ENCODE results near the gene UBA3. TPM values are rescaled to one million over a fixed set of nuclear protein-coding genes. Genes with fewer than 3 reads are reported as not detected.
A peak's percentile ranks its signal among the peaks of the same experiment; 100 is the strongest.

UBA3 gene
- total RNA-seq, 1 donor from 2014 or later = 144 TPM

DNA sequence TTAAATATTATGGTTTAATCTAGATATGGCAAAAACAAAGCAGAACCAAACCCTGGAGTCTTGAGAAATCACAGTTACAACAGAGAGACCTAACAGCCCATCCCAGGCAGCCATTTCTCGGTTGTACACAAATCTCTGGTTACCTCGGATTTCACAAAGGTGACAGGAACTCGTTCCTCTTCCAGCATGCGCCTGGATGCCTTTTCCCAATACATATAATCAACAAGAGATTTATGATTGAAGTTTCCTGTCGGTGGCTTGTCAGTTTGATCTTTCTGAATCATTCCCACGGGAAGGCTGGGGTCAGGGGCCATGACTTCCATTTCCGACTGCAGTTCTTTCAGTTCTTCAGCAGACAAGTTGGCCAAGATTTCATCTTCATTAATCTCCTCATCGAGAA, 41.8 kb upstream of the UBA3 start:
- no peaks in the 10 kb centered on the region for H3K4me1 ChIP-seq
- H3K27me3 ChIP-seq = no peaks in the 10 kb centered on the region
- no peak overlapping the region for H3K9ac ChIP-seq
- peaks cover 7% of the 10 kb centered on the region for H3K4me1 Mint-ChIP-seq
- H3K27ac Mint-ChIP-seq = no peak overlapping the region
- no peaks in the 10 kb centered on the region for H3K36me3 ChIP-seq
- no peaks in the 10 kb centered on the region for H3K36me3 Mint-ChIP-seq
- H3K4me3 ChIP-seq = no peak overlapping the region
- no peak for DNase-seq (ENCODE audit: low spot score)
- H4K20me1 ChIP-seq (ENCODE audit: low read depth) = no peaks in the 10 kb centered on the region
- no peak overlapping the region for H3K27ac ChIP-seq
- H3K27me3 Mint-ChIP-seq (ENCODE audit: insufficient read depth, low read depth) = no peaks in the 10 kb centered on the region
- no peaks in the 10 kb centered on the region for H3K79me2 ChIP-seq (ENCODE audit: low read depth)
- no peaks in the 10 kb centered on the region for H3F3A ChIP-seq (ENCODE audit: low read depth)
- H3K9me3 Mint-ChIP-seq = no peaks in the 10 kb centered on the region
- H3K4me3 Mint-ChIP-seq = no peak overlapping the region
- H3K9me3 ChIP-seq (ENCODE audit: low read depth) = no peaks in the 10 kb centered on the region
- H2AFZ ChIP-seq (replicated peaks) = peak overlapping the region; percentile 11
- no peak overlapping the region for H3K4me2 ChIP-seq
- TF ChIP-seq, protein P1, sequence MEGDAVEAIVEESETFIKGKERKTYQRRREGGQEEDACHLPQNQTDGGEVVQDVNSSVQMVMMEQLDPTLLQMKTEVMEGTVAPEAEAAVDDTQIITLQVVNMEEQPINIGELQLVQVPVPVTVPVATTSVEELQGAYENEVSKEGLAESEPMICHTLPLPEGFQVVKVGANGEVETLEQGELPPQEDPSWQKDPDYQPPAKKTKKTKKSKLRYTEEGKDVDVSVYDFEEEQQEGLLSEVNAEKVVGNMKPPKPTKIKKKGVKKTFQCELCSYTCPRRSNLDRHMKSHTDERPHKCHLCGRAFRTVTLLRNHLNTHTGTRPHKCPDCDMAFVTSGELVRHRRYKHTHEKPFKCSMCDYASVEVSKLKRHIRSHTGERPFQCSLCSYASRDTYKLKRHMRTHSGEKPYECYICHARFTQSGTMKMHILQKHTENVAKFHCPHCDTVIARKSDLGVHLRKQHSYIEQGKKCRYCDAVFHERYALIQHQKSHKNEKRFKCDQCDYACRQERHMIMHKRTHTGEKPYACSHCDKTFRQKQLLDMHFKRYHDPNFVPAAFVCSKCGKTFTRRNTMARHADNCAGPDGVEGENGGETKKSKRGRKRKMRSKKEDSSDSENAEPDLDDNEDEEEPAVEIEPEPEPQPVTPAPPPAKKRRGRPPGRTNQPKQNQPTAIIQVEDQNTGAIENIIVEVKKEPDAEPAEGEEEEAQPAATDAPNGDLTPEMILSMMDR (IDR thresholded peaks at IDR 0.05) = no peak
- no peak for TF ChIP-seq EZH2phosphoT487 (IDR thresholded peaks at IDR 0.05)
- no peak for TF ChIP-seq EZH2 (IDR thresholded peaks at IDR 0.05)

DNA sequence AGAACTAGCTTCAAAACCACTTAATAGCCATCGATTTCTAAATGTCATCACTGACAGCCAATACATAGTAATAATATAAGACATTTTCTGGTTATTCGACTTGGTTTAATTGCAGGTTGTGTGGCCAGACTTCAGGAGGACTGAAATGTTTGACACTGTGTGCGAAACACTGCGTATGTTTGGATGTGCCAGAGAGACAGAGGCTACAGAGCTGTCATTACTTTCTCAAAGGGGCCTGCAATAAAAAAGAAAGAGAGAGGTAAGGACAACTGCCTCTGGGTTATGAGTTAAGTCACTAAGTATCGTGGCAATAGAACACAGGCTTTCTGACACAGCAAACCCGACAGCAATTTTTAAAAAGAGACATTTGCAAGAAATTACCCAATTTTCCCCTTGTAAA, 41.3 kb upstream of the UBA3 start:
- Histone ChIP-seq H3K4me3 (no peak overlapping the region), H4K20me1 (ENCODE audit: low read depth) (no peaks in the 10 kb centered on the region), H2AFZ (replicated peaks) (peak overlapping the region; percentile 11), H3K9ac (no peak overlapping the region), H3K4me2 (no peak overlapping the region), H3K36me3 (no peaks in the 10 kb centered on the region), H3K27me3 (no peaks in the 10 kb centered on the region), H3K9me3 (ENCODE audit: low read depth) (no peaks in the 10 kb centered on the region), H3F3A (ENCODE audit: low read depth) (no peaks in the 10 kb centered on the region), H3K27ac (no peak overlapping the region), H3K79me2 (ENCODE audit: low read depth) (no peaks in the 10 kb centered on the region), H3K4me1 (no peaks in the 10 kb centered on the region)
- peaks cover 7% of the 10 kb centered on the region for H3K4me1 Mint-ChIP-seq
- TF ChIP-seq EZH2 (IDR thresholded peaks at IDR 0.05) (no peak), EZH2phosphoT487 (IDR thresholded peaks at IDR 0.05) (no peak)
- TF ChIP-seq, protein P1 (IDR thresholded peaks at IDR 0.05) = no peak
- no peaks in the 10 kb centered on the region for H3K36me3 Mint-ChIP-seq
- no peak overlapping the region for H3K27ac Mint-ChIP-seq
- no peaks in the 10 kb centered on the region for H3K9me3 Mint-ChIP-seq
- DNase-seq (ENCODE audit: low spot score) = no peak
- H3K27me3 Mint-ChIP-seq (ENCODE audit: insufficient read depth, low read depth) = no peaks in the 10 kb centered on the region
- no peak overlapping the region for H3K4me3 Mint-ChIP-seq

DNA sequence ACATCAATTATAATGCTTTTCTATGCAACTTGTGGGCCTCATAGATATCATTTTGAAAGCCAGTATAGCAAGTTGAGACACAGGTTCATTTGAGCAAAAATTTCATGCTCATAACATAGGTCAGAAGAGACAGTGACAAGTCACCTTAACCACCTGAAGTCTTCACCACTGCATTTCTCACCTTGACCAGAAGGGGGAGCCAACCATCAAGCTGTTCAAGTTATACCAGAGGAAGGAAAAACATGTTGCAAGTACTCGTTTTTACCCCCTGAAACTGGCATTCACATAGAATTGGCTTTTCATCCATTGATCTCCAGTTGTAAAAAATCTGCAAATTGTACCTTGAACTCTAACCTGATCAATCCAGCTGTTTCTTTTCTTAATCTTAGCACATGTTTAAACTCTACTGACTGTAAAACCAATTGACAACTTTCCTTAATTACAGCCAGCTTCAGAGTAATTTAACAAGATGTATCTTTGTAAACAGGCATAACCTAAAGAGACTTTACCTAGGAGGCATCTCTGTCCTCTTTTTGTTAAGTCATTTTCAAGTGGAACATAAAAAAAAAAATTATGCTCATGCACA, 40.8 kb upstream of the UBA3 start:
- no peaks in the 10 kb centered on the region for H3K9me3 Mint-ChIP-seq
- H3K4me3 ChIP-seq = no peak overlapping the region
- H3K27ac Mint-ChIP-seq = no peak overlapping the region
- H3K36me3 ChIP-seq = no peaks in the 10 kb centered on the region
- no peak overlapping the region for H3K27ac ChIP-seq
- H3K27me3 ChIP-seq = no peaks in the 10 kb centered on the region
- H2AFZ ChIP-seq (replicated peaks) = peak overlapping the region; percentile 56
- H3K27me3 Mint-ChIP-seq (ENCODE audit: insufficient read depth, low read depth) = no peaks in the 10 kb centered on the region
- DNase-seq (ENCODE audit: low spot score) = peak; percentile 74
- H4K20me1 ChIP-seq (ENCODE audit: low read depth) = no peaks in the 10 kb centered on the region
- peaks cover 7% of the 10 kb centered on the region for H3K4me1 Mint-ChIP-seq
- H3K9me3 ChIP-seq (ENCODE audit: low read depth) = no peaks in the 10 kb centered on the region
- no peak overlapping the region for H3K9ac ChIP-seq
- no peak overlapping the region for H3K4me2 ChIP-seq
- no peaks in the 10 kb centered on the region for H3F3A ChIP-seq (ENCODE audit: low read depth)
- H3K79me2 ChIP-seq (ENCODE audit: low read depth) = no peaks in the 10 kb centered on the region
- no peak overlapping the region for H3K4me3 Mint-ChIP-seq
- no peak for TF ChIP-seq EZH2 (IDR thresholded peaks at IDR 0.05)
- no peak for TF ChIP-seq EZH2phosphoT487 (IDR thresholded peaks at IDR 0.05)
- TF ChIP-seq, protein P1 (IDR thresholded peaks at IDR 0.05) = peak; percentile 97
- H3K4me1 ChIP-seq = no peaks in the 10 kb centered on the region
- H3K36me3 Mint-ChIP-seq = no peaks in the 10 kb centered on the region

Data from neural progenitor cell (in vitro differentiated cells).